ENCODE measurements around the gene VSTM2L.

VSTM2L gene

GRCh38 chr20:37915800-37916570, 13.1 kb downstream of the VSTM2L start:
- no peak overlapping the region for H3K27ac ChIP-seq
- no peak overlapping the region for H3K4me3 ChIP-seq

GRCh38 chr20:37917461-37917860, 14.5 kb downstream of the VSTM2L start:
- no peak overlapping the region for H3K27ac ChIP-seq
- H3K4me3 ChIP-seq = no peak overlapping the region
- TF ChIP-seq CTCF (IDR thresholded peaks at IDR 0.05) = no peak
- no peak for DNase-seq (ENCODE audit: low spot score)

More at GRCh38 chr20:37915800-37916570, 13.1 kb downstream of the VSTM2L start:
- no peak for TF ChIP-seq CTCF (IDR thresholded peaks at IDR 0.05)
- DNase-seq (ENCODE audit: low spot score) = no peak

GRCh38 chr20:37918035-37918434, 15.1 kb downstream of the VSTM2L start:
- no peak for TF ChIP-seq CTCF (IDR thresholded peaks at IDR 0.05)
- no peak overlapping the region for H3K4me3 ChIP-seq
- no peak overlapping the region for H3K27ac ChIP-seq
- DNase-seq (ENCODE audit: low spot score) = no peak

- Histone ChIP-seq H3K4me3 (no peak overlapping the region), H3K27ac (no peak overlapping the region)
- TF ChIP-seq CTCF (IDR thresholded peaks at IDR 0.05) = no peak
- DNase-seq (ENCODE audit: low spot score) = no peak
Observed at GRCh38 chr20:37919389-37920040, 16.6 kb downstream of the VSTM2L start.

GRCh38 chr20:37920270-37920669, 17.3 kb downstream of the VSTM2L start:
- Histone ChIP-seq H3K27ac (no peak overlapping the region), H3K4me3 (no peak overlapping the region)
- no peak for DNase-seq (ENCODE audit: low spot score)
- no peak for TF ChIP-seq CTCF (IDR thresholded peaks at IDR 0.05)

GRCh38 chr20:37920679-37921322, 17.9 kb downstream of the VSTM2L start:
- TF ChIP-seq CTCF (IDR thresholded peaks at IDR 0.05) = no peak
- Histone ChIP-seq H3K4me3 (no peak overlapping the region), H3K27ac (no peak overlapping the region)
- no peak for DNase-seq (ENCODE audit: low spot score)

All from coronary artery (tissue), 2 donors.